ENCODE measurements around the gene CHMP1A.
"Not testable (repeated sequence)": the region's sequence is repeated elsewhere in the genome, so short reads cannot be mapped to it uniquely, and the experiment has no call there.

CHMP1A gene

GRCh38 chr16:89691986-89692569 is 34.6 kb upstream of the CHMP1A start:
- no peak for DNase-seq

GRCh38 chr16:89691231-89691985 is 33.9 kb upstream of the CHMP1A start:
- no peak for DNase-seq

GRCh38 chr16:89690392-89690901 is 32.9 kb upstream of the CHMP1A start:
- no peak for DNase-seq

- not testable (repeated sequence) for DNase-seq
These were observed 32.1 kb upstream of the CHMP1A start for GRCh38 chr16:89689621-89690020.

- no peak for DNase-seq
These were observed 31.6 kb upstream of the CHMP1A start for GRCh38 chr16:89689142-89689541.

- DNase-seq: no peak
These were observed 30.9 kb upstream of the CHMP1A start for GRCh38 chr16:89688395-89688794.

- peak; percentile 84 for DNase-seq
These were observed 29.8 kb upstream of the CHMP1A start for GRCh38 chr16:89687092-89687940.

- peak; percentile 99 for DNase-seq
These were observed 29.1 kb upstream of the CHMP1A start, which contains the start of gene CDK10 for GRCh38 chr16:89686520-89687091. TSS of gene CDK10 (plus strand) at chr16:89686689. CDS start at chr16:89686711, 22 bp downstream.

GRCh38 chr16:89685916-89686315 is 28.4 kb upstream of the CHMP1A start:
- no peak for DNase-seq

- no peak for DNase-seq
These were observed 20.8 kb upstream of the CHMP1A start for GRCh38 chr16:89678258-89678657.

- no peak for DNase-seq
These were observed 14.9 kb upstream of the CHMP1A start for GRCh38 chr16:89672177-89672941.

- not testable (repeated sequence) for DNase-seq
These were observed 14.1 kb upstream of the CHMP1A start for GRCh38 chr16:89671565-89671964.

GRCh38 chr16:89670496-89671431 is 13.3 kb upstream of the CHMP1A start:
- no peak for DNase-seq

- no peak for DNase-seq
These were observed 12.2 kb upstream of the CHMP1A start for GRCh38 chr16:89669755-89670154.

GRCh38 chr16:89668790-89669158 is 11.3 kb upstream of the CHMP1A start:
- DNase-seq: no peak

GRCh38 chr16:89667633-89668032 is 10.1 kb upstream of the CHMP1A start:
- DNase-seq: no peak

- DNase-seq: not testable (repeated sequence)
These were observed 9.5 kb upstream of the CHMP1A start for GRCh38 chr16:89667000-89667399.

GRCh38 chr16:89664238-89664637 is 6.7 kb upstream of the CHMP1A start:
- DNase-seq: not testable (repeated sequence)

GRCh38 chr16:89661215-89661614 is 3.7 kb upstream of the CHMP1A start:
- no peak for DNase-seq

- DNase-seq: no peak
These were observed 2.6 kb upstream of the CHMP1A start for GRCh38 chr16:89660146-89660545.
